Smooth muscle cell of trachea (primary cell): ENCODE results near the gene SLC35E1. TPM values are rescaled to one million over a fixed set of nuclear protein-coding genes. Genes with fewer than 3 reads are reported as not detected.

Source experiments
- total RNA-seq: library from RNA; depleted of rRNA; stranded (reverse); fragments of >200 nt; gene quantifications from 2 replicates; pipeline ENCODE4 v1.2.1, GENCODE V29; 2014

The SLC35E1 gene
- total RNA-seq, result 29.1 and 32.9 TPM in 2 replicates

DNA sequence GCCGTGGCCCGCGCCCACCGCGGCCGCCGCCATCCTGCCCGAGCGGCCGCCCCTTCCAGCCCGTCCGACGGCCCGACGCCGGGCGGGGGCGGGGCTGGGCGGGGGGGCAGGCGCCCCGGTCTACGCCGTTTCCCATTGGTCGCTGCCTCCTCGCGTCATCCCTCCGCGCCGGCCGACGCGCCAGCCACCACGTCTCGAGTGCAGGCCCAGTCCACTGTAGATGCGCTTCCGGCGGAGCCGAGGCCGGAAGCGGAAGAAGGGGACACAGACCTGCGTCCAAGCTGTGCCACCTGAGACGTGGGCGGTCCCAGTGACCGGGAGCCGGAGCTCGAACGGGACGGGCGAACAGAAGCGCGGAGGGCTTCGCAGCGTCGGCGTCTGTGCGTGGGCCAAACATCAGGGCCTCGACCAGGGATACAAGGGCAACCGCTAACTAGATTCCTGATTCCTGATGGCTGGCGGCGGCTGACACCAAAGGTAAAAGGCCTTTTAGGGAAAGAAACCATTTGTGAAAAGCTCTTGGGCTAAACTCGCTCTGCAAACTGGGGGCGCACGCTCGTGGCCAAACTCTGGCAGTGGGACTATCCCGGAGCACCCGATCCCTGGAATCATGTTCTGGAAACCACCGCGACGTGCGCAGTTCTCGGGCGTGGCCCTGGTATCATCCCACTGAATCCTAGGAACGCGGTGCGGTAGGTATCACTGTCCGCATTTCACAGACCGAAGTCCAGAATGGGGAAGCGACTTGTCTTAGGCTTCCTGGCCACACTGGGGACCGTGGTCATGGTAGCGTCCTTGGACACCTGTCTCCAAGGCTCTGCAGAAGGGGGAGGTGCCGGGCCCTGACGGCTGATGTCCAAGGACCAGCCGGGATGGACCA lies at the start of gene SLC35E1:
Gene SLC35E1, minus strand, starts transcription at position 84 of the 880 bp plus-strand sequence. Its CDS starts 51 bp downstream, at position 33.

GRCh38 chr19:16542045-16542909 lies 29.9 kb downstream of the SLC35E1 start, which contains the start of gene CHERP:
Gene CHERP (minus strand): TSS chr19:16542437. CDS start chr19:16542378, 59 bp downstream.

Other genes starting within 250 kb of the SLC35E1 start
- gene KLF2, start 247.6 kb downstream of the SLC35E1 start, total RNA-seq, result 2.0 and 2.8 TPM in 2 replicates
- gene EPS15L1, start 100.4 kb downstream of the SLC35E1 start, total RNA-seq, result 10.9 and 18.0 TPM in 2 replicates
- not detected in 2 replicates for gene CALR3, start 76.2 kb downstream of the SLC35E1 start, total RNA-seq
- gene C19orf44, start 76.0 kb downstream of the SLC35E1 start, total RNA-seq, result 4.5 and 6.9 TPM in 2 replicates
- 6.7 and 9.4 TPM in 2 replicates for gene CHERP, start 30.0 kb downstream of the SLC35E1 start, total RNA-seq
- 5.8 and 6.1 TPM in 2 replicates for gene MED26, start 55.8 kb upstream of the SLC35E1 start, total RNA-seq
- 63.5 and 115 TPM in 2 replicates for gene SMIM7, start 87.7 kb upstream of the SLC35E1 start, total RNA-seq
- 1.9 and 5.6 TPM in 2 replicates for gene TMEM38A, start 88.7 kb upstream of the SLC35E1 start, total RNA-seq
- under 0.01 TPM in 1 of 2 replicates, not detected in the other for gene NWD1, start 147.4 kb upstream of the SLC35E1 start, total RNA-seq